HG02840 (cell line): Measurements from ENCODE around the gene PDXK.

Source experiments
- ATAC-seq: cut with Tn5 transposase; IDR thresholded peaks from one replicate; pipeline ENCODE4 v1.9.1; 2021; ENCODE audit warnings: mild to moderate bottlenecking, moderate library complexity, moderate number of reproducible peaks; ENCODE audit not compliant: unreplicated experiment, low FRiP score

The PDXK gene

GRCh38 chr21:43739621-43740435, 20.9 kb downstream of the PDXK start:
- ATAC-seq = no peak

GRCh38 chr21:43740497-43741156, 21.7 kb downstream of the PDXK start:
- no peak for ATAC-seq

DNA sequence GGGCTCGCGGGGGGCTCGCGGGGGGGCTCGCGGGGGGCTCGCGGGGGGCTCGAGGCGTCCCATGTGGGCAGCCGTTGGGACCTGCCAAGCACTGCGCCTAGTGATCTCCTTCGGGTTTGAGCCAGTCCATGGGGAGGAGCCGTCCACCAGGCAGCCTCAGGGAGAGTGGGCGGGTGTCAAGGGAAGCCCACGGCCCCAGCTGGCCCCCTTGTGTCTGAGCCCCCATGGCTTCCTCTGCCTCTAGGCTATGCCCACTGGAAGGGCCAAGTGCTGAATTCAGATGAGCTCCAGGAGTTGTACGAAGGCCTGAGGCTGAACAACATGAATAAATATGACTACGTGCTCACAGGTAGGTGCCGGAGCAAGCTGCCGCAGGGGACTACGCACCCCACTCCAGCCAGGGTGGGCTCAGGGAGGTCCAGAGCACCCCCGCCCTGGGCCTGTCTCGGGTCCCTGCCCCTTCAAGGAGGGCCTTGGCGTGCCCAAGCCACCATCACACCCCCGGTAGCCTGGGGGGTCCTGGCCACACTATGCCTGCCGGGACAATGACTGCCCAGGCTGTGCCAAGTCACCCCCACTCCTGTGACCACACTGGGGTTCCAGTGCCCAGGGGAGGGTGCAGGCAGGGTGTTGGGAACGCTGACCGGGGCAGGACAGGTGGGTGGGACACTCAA, 22.6 kb downstream of the PDXK start:
- ATAC-seq = no peak

DNA sequence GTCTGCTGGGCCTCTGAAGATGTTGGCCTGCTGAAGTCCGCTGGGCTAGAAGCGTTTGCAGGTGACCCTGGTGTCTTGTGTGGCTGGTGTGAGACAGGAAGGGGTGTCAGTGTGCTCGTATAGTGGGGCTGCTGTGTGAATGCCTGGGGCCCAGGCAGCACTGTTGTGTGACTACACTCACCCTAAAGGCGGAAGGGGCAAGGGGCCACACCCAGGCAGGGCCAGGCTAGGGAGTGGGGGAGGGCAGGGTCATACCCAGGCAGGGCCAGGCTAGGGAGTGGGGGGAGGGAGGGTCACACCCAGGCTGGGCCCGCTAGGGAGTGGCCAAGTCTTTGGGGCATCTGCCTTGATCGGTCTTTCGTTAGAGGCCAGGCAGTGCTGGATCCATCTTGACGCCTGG, 25.0 kb downstream of the PDXK start:
- ATAC-seq = no peak

DNA sequence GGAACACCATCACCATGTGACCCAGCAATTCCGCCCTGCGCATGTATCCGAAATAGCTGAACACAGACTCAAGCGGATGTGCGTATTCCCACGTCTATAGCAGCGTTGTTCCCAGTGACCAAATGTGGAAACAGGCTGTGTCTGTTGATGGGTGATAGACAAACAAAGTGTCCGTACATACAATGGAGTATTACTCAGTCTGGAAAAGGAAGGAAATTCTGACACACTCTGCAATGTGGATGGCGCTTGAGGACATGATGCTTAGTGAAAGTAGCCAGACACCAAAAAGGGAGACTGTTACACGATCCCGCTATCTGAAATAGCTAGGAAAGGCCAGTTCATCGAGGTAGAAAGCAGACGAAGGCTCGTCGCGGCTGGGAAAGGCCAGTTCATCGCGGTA, 25.8 kb downstream of the PDXK start:
- no peak for ATAC-seq

GRCh38 chr21:43745772-43746517, 27.0 kb downstream of the PDXK start:
- no peak for ATAC-seq

GRCh38 chr21:43748622-43749021, 29.7 kb downstream of the PDXK start:
- ATAC-seq = no peak

DNA sequence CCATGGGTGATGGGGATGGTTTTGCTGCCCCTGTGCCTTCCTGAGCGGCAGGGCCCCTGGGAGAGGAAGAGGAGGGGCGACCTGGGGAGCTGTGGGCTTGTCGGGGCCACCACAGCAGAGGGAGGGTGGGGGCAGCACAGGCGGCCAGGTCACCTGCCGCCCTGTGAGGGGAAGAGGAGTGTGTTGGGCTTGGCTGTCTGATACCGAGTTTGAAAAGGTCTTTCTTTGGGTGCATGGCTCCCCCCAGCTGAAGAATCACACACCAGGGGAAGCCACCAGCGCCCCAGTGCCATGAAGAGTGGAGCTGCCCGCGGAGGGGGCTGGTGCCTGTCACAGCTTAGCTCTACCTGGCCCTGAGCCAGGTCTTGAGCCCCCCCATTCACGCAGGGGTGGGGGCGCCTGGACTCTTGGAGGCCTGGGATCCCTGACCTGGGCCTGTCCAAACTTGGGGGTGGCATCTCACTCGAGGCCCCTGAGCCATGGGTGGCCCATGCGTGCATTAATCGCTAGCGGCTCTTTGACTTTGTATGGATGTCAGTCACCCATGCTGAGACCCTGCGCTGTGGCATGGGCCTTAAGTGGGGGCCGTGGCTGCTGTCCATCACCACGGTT, 30.8 kb downstream of the PDXK start:
- no peak for ATAC-seq

DNA sequence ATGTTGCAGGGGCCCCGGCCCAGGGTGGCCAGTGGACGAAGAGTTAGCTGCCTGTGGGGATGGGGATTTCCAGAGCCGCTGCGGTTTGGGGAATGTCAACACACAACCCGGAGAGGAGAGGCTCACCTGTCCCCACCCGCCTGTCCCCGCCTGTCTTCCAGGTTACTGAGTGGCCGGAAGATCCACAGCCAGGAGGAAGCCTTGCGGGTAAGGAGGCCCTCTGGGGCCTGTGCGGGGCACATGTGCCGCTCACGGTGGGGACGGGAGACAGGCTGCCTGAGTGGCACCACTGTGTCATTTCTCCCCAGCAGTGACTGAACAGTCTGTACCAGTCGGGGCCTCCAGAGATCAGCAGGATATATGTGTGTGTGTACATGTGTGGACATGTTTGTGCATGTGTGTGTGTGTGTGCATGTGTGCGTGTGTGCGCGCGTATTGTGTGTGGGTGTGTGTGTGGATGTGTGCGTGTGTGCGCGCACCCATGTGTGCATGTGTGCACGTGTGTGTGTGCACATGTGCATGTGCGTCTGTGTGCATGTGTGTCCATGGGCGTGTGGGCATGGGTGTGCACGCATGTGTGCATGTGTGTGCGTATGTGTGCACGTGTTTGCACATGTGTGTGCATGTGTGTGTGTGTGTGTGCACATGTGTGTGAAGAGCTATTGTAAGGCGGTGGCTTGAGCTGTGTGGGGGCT, 31.6 kb downstream of the PDXK start:
- ATAC-seq = no peak

GRCh38 chr21:43751955-43752591, 33.1 kb downstream of the PDXK start:
- ATAC-seq = no peak

GRCh38 chr21:43752758-43753438, 34.0 kb downstream of the PDXK start:
- no peak for ATAC-seq

- no peak for ATAC-seq
These were observed 34.5 kb downstream of the PDXK start for GRCh38 chr21:43753439-43753799.

- no peak for ATAC-seq
These were observed 36.2 kb downstream of the PDXK start for GRCh38 chr21:43754948-43755781.

DNA sequence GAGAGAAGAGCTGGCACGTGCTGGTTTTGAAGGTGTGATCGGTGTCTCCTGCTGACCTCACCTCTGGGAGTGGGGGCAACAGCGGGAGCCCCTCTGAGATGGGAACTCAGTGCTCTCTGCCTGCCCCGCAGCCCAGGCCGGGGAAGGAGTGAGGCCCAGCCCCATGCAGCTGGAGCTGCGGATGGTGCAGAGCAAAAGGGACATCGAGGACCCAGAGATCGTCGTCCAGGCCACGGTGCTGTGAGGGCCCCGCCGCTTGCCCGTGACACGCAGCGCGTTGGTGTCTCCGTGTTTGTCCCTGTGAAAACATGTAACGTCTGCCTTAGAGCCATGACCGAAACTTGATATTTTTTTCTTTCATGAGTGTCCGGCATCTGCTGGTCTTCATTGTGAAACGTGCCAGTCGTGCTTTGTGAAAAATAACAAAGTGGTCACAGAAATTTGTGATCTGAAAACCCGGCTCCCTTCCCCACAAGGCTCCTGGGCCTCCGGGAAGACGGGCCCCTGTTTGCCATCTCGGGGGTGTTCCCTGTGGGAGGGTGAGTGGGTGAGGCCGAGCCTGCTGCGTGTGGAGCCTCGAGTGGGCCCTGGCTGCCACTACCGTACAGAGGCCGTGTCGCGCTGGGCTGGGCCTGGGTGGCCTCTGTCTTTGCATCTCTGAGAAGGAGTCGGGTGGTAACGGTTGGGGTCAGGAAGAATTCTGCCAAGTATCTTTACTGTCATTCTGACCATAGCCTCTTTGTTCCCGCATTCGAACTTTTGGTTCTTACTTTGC, 37.1 kb downstream of the PDXK start:
- no peak for ATAC-seq

- ATAC-seq = no peak
These were observed 38.7 kb downstream of the PDXK start for GRCh38 chr21:43757601-43758000.

DNA sequence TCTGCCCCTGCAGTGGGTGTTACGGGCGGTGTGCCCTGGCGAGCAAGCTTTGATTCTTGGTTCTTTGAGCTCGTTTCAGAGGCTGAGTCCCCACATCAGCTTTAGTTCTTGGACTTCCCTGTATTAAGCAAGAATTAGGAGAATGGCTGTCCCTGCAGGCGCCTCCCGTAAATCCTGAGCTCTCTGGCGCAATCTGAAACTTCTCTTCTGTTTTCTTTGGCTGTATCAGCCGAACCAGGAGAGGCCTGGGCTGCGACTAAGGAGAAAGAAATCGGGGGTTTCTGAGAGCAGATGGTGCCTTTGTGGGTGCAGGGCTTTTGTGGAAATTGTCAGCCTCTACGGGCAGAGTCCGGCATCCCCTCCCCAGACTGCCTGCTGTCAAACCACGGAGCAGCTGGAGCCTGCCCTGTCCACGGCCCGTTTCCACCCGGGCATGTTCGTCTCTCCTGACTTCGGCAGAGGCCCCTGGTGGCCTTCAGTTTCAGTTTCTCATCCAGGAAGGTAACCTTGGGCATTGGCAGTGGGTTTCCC, 39.2 kb downstream of the PDXK start:
- no peak for ATAC-seq

DNA sequence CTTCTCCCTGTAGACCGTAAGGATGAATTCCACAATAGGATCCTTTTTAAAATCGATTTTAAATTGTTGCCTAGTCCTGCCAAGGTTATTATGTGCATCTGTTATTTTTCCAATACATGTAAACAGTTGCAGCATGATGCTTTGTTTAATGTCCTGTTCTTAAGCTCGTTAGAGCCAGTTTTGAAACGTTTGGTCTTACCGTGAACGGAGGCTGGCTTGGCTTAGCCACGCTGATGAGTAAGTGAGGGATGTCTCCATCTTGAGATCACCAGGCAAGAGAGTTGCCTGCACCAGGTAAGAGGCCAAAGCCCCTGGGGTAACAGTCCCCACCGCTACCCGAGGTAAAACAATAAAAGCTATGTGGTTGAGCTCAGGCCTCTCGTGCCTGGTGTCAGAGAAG, 39.9 kb downstream of the PDXK start:
- no peak for ATAC-seq
